DND-41 (cell line): Measurements from ENCODE around the gene GFPT1.

Experiments used
- CTCF ChIP-seq: IDR thresholded peaks from 2 replicates; pipeline ENCODE4 v1.5.1; 2012; ENCODE audit warnings: borderline replicate concordance, low read length, moderate library complexity, mild to moderate bottlenecking; ENCODE audit not compliant: poor library complexity, severe bottlenecking; ENCODE audit errors: extremely low read depth
- EZH2 ChIP-seq: IDR thresholded peaks from 3 replicates; pipeline ENCODE4 v1.6.1; 2012; ENCODE audit warnings: borderline replicate concordance, low read depth, mild to moderate bottlenecking, moderate library complexity, low read length, inconsistent platforms; ENCODE audit not compliant: severe bottlenecking

DNA sequence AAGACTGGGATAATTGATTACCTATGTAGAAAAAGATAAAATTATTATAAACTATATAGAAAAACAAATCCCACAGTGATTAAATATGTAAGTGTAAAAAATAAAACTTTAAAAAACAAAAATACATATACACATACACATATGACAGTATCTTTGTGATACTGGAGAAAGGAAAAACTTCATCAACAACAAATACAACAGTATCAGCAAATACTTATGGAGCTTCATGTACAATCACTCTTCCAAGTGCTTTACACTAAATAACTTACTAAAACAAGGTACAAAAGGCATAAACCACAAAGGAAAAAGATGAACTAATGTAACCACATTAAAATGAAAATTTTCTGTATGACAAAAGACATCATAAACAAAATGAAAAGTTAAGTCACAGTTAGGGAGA lies 24.1 kb upstream of the GFPT1 start:
- TF ChIP-seq CTCF (no peak), EZH2 (no peak)
